GM08714 (cell line): ENCODE results near the gene RAE1.

Experiments used
- H3K4me3 ChIP-seq: fragments of 200-500 bp; sonication (Bioruptor generic); 2 replicates; pipeline ENCODE4 v1.5.1; 2014; ENCODE audit warnings: mild to moderate bottlenecking, low read length, inconsistent platforms
- ZNF274 ChIP-seq: IDR thresholded peaks from 2 replicates; pipeline ENCODE4 v1.6.1; 2012; ENCODE audit warnings: mild to moderate bottlenecking, low read depth, low read length

The RAE1 gene

GRCh38 chr20:57426831-57427230 lies 75.8 kb downstream of the RAE1 start:
- no peak overlapping the region for H3K4me3 ChIP-seq
- no peak for TF ChIP-seq ZNF274

- no peak for TF ChIP-seq ZNF274
- H3K4me3 ChIP-seq = no peak overlapping the region
Measured at GRCh38 chr20:57428324-57429158, 77.5 kb downstream of the RAE1 start.
